ENCODE measurements around the gene MPRIP.
"Not testable (repeated sequence)": the region's sequence is repeated elsewhere in the genome, so short reads cannot be mapped to it uniquely, and the experiment has no call there.

The MPRIP gene

DNA sequence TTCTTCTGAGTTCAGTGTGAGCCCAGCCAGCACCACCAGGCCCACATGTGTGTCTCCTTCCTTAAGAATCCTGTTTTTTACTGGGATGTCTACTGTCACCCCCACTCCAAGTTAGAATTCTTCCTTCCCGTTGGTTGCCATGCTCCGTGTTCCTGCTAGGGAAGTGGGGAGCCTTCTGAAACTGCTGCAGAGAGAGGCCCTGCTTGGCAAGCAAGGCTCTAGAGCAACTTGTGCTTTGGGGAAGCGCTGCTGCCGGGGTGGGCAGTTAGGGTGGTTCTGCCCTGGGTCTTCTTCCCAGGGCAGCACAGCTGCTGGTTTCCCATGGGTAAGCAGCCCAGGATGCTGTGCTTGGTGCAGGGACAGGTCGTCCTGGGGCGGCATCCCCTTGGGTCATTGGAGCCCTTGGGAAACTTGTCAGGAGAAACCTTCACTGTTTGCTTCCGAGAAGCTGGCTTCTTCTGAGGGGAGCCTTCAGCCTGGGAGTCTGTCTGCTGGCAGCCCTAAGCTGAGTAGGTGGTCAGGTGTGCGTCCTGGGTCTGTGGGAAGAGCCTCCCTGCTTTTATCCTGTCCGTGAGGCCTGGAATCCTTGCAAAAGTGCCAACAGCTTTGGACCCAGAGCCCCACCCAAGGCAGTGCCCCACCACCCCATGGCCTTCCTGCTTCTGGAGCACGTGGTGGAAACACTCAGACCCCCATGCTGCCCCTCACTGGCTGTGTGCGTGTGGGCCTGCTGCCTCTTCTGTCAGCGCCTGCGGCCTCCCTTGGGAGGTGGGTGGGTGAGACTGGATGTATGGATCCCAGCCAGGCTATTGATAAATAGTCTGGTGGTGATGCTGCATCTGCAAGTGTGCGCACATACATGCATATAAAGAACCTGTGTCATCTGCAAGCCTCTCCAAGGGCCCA lies 92.0 kb downstream of the MPRIP start:
- DNase-seq: no peak

DNA sequence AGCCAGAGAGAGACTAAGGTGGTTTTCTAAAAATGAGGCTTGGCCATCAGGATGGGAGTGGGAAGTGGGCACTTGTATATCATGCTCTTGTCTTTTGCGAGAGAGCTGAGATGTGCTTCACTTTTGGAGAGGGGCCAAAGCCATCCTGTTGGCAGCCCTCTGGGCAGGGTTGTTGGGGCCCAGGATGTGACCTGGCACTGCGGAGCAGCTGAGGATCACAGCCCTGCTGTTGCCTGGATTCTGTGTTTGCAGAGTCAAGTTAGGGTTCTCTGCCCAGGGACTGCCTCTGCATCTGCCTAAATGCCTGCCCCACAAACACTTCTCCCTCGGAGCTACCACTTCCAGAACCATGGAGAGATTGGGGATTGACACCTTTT lies 92.7 kb downstream of the MPRIP start:
- no peak for DNase-seq

DNA sequence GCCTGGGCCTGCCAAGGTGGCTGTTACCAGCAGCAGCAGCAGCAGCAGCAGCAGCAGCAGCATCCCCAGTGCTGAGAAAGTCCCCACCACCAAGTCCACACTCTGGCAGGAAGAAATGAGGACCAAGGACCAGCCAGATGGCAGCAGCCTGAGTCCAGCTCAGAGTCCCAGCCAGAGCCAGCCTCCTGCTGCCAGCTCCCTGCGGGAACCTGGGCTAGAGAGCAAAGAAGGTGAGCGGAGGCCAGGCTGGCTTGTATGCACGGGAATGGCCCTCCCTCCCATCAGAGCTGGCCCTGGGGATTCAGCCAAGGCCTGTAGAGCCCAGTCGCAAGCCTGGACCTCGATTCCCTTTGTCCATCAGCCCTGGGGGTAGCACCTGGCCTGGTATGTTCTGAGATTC lies 94.0 kb downstream of the MPRIP start:
- not testable (repeated sequence) for DNase-seq

DNA sequence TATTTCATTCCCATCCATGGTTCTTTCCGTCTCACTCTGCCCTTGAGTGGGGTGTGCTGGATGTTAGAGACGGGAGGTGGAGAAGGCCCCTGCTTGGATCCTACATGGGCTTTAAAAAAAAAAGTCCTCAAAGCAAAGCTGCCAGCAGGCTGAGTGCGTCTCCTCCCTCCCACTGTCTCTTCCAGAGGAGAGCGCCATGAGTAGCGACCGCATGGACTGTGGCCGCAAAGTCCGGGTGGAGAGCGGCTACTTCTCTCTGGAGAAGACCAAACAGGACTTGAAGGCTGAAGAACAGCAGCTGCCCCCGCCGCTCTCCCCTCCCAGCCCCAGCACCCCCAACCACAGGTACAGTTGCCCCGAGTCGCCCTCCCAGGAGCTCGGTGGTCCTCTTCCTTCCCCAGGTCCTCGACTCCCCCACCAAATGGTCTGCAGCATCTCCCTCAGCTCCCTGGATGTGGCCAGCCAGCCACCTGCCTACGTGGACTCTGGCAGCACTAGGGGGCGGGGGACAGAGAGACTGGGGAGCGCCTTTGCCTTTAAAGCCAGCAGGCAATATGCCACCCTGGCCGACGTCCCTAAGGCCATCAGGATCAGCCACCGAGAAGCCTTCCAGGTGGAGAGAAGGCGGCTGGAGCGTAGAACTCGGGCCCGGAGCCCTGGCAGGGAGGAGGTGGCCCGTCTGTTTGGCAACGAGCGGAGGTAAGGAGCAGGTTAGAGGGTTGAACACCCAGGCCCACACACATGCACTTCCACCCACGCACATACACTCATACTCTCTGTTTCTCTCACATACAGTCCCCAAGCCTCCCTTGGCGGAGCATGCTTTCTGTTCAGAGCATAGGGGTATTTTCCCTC lies 95.7 kb downstream of the MPRIP start:
- DNase-seq: no peak

DNA sequence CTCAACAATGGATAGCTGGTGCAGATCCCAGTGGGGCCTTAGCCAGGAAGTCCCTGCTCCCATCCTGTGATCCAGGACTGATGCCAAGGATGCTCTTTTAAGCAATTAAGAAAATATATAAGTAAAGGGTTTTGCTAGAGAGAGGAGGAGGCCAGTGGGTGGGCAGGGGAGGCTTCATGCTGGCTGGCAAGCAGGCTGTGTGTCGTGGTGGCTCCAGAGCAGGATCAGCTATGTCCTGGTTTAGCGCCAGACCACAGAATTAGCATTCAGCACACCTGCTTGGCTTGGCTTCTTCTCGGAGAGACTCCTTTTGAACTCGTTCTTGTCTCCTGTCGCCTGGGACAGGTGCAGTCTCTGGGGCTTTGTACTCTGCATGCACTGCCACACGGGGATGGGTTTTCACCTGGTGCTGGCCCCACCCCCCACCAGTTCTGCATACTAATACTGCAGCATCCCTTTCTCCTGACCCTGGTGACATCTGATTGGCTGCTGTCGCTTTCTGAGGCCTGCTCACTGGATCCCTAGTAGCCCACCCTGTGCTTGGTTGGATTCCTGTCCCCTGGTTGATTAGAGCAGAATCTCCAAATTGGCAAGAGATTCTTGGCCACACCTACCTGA lies 97.8 kb downstream of the MPRIP start:
- no peak for DNase-seq

DNA sequence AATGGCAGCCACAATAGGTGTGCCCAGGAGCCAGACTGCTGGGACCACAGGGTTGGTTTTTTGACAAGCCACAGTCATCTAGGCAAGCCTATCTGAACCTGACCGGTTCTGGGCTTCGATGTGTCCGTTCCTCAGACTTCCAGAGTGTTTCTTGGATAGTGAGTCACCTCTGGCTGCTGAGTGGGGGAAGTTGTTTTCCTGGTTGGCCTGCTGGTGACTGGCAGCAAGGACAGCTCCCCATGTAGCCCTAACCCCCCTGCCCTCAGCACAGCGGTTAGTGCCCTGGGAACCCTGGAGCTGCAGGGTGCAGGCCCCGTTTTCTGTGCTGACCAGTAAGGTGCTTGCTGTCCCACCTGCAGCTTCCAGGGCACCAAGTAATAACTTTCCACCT lies 98.3 kb downstream of the MPRIP start:
- DNase-seq: no peak

DNA sequence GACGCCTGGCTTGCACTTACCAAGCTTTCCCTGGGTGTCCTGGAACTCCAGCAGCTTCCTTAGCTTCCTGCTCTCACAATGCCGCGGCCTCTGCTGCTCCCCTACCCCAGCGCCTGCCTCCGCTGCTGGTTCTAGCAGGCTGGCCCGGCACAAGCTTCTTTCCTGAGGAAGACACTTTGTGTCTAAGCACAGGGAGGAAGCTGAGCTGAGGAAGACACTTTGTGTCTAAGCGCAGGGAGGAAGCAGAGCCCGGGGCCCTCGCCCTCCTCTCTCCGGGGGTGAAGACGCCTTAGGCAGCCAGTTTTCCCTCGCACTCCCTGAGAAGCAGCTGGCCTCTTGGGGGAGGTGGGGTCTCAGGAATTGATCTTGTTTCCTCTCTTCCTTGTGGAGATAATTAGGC lies 99.0 kb downstream of the MPRIP start:
- no peak for DNase-seq

DNA sequence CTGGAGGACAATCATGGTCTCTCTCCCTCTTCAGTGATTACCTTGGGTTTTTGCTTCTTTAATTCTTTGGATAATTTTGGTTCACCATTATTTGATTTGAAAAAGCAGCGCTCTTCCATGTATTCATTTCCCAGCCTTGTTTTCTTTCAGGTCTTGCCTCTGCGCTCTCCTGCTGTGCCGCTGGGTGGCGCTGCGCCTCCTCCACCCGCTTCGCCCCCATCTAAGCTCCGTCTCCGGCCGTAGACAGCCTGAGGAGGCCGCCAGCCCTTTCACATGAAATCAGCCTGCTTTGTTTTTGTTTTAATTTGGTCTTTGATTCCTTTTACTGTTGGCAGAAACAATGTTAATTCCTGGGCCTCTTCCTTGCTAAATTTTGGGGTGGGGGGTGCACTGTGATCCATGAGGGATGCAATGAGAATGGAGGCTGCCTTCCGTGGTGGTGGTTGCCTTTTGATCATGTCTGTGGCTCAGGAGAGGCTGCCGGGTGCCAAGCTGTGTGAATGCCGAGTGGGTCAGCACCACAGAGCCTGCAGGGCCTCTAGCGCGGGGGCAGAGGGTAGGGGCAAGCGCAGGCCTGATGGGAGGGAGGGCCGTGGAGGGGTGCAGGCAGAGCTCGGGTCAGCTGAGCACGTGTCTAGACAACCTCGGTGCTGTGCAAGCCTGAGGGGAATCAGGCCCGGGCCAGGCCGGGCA lies 99.7 kb downstream of the MPRIP start:
- DNase-seq: peak; percentile 26

DNA sequence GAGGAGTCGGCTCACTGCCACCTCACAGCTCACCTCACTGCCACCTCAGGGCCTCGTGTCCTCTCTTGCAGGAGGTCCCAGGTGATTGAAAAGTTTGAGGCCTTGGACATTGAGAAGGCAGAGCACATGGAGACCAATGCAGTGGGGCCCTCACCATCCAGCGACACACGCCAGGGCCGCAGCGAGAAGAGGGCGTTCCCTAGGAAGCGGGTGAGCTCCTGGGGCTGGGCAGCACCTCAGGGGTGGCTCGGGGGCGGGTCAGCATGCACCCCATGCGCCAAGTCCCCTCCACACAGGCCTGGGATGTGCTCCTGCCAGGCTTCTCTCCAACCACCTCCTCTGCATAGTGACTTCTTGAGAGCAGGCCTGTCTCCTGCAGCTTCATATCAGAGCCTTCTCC lies 100.3 kb downstream of the MPRIP start:
- DNase-seq: no peak

DNA sequence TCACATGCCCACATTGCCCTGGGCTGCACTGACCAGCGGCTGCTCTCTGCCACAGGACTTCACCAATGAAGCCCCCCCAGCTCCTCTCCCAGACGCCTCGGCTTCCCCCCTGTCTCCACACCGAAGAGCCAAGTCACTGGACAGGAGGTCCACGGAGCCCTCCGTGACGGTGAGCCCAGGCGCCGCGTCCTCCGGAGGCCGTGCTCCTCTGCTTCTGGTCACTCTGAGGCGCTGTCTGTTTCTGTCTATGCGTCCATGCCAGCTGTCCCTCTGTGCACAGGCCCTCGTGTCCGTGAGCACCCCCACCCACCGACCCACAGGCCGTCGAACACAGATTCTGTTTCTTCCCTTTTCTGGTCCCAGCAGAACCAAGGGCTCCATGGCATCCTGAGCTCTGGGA lies 101.2 kb downstream of the MPRIP start:
- DNase-seq: no peak

DNA sequence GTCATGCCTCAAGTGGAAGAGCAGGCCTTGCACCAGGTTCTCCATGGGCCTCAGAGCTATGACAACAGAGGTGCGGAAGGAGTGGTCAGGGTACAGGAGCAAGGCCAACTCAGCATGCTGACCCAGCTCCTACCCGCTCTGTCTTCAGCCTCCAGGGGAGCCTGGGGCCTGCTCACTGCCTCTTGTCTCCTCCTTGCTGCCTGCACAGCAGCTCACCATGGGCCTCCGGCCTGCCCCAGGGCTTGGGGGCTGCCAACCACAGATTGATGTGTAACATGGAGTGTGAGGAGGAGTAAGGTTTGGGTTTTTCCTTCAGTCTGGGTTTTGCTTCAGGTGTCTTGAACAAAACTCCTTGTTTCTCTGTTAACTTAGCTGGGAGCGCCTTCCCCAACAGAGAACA lies 101.8 kb downstream of the MPRIP start:
- DNase-seq: no peak

DNA sequence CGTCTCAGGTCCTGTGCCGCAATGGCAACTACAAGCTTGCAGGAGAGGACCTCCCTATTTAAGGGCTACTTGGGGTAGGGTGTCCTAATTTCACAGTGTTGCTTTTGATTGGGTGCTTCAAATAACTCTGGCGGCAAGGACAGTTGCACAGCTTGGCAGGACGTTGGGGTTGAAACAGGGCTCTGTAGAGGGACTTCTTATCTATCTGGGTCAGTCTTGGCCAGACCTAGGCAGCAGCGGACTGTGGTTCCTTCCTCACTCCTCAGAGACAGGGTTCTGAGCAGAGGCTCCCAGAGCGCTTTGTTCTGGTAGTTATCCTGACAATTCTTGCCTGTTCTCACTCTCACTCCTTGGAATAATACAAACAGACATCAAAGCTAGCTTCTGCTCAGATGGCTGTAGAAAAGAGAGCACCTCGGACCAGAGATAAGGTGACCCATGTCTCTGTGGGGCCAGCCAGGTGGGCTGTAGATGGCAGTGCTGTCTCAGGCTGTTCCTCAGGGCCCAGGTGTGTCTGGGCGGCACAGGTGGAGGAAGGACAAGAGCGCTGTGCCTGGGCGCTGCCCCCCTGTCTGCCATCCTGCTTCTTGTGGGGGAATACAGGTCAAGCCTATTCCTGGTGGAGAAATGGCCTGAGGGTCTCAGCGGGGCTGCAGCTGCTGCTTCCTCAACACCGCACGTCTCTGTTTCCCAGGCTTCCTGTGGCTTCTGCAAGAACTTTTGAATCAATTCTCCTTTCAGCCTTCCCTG lies 102.8 kb downstream of the MPRIP start:
- DNase-seq: no peak

DNA sequence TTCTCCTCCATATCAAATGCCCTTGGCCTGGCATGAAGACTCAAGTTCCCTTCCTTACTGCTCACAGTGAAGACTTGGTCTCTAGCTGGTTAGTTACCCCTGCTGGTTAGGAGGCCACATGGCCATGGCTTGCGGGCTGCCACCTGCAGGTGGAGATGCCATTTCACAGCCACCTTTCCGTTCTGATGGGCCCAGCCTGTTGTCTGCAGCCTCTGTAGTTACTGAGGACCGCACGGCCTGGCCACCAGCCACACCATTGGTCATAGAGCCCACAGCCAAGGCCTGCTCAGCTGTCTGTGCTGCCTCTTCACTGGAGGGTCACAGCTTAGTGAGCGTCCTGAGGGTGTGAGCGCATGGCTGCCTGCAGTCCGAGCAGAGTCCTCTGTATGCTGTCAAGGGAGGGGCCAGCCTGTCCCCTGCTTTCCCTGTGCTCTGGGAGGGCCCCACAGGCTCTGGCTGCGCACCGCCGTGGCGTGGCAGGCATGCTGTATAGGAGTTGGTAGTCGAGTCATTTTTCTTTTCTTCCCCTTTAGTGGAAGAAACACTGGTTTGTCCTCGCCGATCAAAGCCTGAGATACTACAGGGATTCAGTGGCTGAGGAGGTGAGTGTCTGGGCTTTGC lies 104.6 kb downstream of the MPRIP start:
- DNase-seq: peak; percentile 17

DNA sequence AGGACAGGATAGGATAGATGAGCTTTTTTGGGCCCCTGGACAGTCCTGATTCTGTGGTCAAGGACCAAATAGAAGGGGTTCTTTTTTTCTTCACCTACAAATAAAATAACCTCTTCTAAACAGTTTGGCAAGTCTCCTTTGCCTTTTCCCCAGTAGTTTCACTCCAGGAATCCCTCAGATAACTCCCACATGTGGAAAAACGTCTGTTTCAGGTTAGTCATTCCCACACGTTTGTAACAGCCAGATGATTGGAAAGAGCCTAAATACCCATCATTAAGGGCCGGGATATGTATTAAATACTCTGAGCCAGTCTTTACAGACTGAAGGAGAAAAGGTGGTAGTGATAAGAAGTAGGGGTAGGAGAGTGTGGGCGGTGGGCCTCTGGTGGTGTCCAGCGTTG lies 105.6 kb downstream of the MPRIP start:
- DNase-seq: no peak

DNA sequence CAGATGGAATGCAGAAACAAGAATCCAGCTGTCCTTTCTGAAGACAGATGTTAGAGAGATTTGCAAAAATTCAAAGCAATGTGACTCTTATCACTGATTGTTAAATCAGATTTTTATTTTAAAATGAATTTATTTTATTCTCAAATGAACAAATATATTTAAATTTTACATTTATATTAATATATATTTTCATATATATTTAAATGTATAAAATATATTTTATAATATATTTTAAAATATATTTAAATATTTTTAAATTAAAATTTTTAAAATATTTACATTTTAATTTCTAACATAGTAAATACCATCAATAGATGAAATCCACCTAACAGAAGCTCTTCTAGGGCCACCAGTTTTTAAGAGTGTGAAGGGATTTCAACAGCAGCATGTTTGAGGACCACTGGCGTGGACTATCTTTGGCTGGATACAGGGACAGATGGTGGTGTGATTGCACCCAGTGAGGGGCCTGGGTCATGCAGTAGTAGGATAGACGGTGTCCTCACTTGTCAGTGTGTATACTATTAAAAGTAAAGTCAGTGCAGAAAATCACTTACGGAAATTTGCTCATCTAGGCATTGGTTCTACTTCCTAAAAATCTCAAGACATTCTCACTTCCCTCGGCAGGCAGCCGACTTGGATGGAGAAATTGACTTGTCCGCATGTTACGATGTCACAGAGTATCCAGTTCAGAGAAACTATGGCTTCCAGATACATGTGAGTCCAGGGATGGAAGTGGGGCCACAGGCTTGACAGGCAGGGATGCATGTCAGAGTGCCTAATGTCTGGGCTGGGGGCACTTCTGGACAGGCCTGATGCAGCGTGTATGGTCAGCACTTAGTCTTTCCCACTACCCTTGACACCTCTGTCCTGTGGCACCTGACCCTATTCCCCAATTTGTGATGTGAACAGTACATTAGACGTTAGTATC lies 107.5 kb downstream of the MPRIP start:
- no peak for DNase-seq

DNA sequence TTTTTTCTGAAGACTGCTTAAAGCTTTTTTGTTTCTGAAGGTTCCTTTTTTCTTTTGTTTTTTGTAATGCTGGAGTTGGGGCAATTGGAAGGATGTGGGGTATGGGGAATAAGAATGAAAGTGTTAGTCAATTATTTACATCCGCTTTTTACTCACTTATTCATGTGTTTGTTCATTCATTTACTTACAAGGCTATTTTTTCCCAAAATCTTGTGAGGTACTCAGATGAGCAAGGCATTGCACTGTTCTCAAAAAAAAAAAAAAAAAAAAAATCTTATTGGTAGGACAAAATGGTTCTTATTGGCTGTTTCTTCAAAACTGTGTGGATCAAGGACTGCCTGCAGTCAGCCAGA lies 108.2 kb downstream of the MPRIP start:
- DNase-seq: no peak

DNA sequence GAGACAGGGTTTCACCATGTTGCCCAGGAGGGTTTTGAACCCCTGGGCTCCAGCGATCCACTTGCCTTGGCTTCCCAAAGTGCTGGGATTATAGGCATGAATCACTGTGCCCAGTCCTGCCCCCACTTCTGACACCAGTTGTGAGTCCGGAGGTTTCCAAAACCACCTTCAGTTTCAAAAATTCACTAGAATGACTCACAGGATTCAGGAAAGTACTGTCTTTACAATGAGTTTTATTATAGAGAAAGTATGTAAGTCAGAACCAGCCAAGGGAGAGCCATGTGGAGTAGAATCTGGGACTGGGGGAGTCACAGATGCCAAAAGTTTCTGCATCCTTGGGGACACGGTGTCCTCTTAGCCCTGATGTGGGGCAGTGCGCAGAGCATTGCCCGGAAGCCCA lies 108.8 kb downstream of the MPRIP start:
- no peak for DNase-seq

DNA sequence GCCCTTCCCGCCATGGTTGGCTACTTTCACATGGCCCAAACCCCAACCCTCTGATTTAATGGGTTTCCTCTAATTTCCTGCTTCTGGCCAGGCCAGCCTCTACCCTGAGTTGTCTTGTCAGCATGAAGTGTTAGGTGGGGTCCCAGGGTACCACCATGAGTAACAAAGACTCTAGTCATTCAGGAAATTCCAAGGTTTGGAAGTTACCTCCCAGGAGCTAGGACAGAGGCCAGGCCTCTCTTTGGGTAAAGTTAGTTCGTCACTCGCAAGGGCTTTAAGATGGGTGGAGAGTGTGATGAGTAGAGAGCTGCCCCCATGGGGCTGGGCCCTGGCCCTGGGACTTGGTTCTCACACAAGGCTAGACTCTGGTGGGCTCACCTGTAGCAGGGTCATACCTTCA lies 109.3 kb downstream of the MPRIP start:
- no peak for DNase-seq

DNA sequence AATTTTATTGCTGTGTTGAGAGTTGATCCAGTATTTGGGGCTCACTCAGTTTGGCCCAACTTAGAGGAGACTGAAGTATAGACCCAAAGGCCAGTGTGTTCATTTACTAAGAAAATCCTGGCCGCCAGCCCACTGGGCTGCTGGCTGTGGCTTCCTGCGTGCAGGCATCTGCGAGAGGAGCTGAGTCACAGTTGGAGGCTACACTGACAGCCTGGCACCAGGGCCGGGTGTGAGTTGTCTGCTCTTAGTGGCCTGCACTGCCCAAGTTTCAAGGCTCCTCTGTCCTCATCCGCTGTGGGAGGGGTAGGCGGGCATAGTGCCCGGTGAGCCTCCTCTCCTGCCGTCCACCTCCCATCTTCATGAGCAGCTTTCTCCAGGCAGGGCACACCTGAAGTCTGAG lies 109.7 kb downstream of the MPRIP start:
- peak; percentile 27 for DNase-seq

DNA sequence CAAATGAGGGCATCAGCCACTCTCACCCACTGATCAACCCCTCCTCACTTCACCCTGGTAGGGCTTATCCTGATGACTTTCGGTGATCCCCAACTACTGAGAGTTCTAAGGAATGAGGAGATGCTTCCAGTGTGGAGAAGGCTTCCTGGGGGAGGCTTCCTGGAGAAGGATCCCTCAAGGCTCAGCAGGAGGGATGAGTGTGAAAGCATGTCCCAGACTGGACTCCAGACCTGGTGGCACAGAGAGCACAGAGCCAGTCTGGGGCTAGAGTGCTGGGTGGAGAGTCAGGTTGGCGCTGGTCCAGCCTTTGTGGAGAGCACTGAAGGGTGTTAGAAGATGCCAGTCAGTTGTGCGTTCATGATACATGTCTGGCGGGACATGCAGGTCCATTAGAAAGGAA lies 110.1 kb downstream of the MPRIP start:
- DNase-seq: no peak

DNA sequence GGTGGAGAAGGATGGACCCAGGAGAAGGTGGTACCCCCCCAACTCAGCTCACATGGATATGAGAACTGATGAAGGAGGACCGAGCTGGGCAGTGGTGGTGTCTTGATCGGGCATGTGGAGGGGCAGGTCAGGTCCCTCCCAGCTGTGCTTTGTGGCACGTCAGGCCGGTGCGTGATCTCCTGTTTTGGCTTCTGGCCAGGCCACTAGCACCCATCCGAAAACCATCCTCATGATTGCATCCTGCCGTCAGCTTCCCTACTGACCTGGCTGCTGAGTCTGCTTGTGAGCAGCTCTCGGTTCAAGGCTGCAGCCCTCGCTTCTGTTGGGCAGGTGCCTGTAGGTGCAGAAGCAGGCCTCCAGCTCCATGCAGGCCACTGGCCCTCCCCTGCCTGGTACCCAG lies 110.8 kb downstream of the MPRIP start:
- DNase-seq: no peak

Data from CD4-positive, alpha-beta T cell treated with Interleukin-4 for 4 hours (primary cell).